Uterus (tissue), 4 donors: ENCODE results near the gene NPAS2. TPM values are rescaled to one million over a fixed set of nuclear protein-coding genes. Genes with fewer than 3 reads are reported as not detected.

ENCODE experiments used
- DNase-seq, 2 donors: peaks; one replicate each; pipeline ENCODE4 v3.0.0-alpha.2; 2019 to 2020
- H3K27ac ChIP-seq, 2 donors: fragments of 200-600 bp; sonication (generic); 1 replicate in 1 of 2; 2 replicates in 1 of 2; pipeline ENCODE4 v1.5.1; 2016 to 2018
- H3K27me3 ChIP-seq, 2 donors: fragments of 200-600 bp; sonication (generic); one replicate each; pipeline ENCODE4 v1.5.1; 2018 to 2019; ENCODE audit warnings: control low read depth in 1 of 2
- H3K36me3 ChIP-seq, 2 donors: fragments of 200-600 bp; sonication (generic); one replicate each; pipeline ENCODE4 v1.5.1; 2019; ENCODE audit warnings: control low read depth in 1 of 2
- H3K4me1 ChIP-seq, 2 donors: fragments of 200-600 bp; sonication (generic); one replicate each; pipeline ENCODE4 v1.5.1; 2018 to 2019; ENCODE audit warnings: control low read depth in 1 of 2
- H3K4me3 ChIP-seq, 2 donors: fragments of 200-600 bp; sonication (generic); 1 replicate in 1 of 2; 2 replicates in 1 of 2; pipeline ENCODE4 v1.5.1; 2018 to 2019; ENCODE audit warnings: mild to moderate bottlenecking in 1 of 2
- H3K9me3 ChIP-seq, 2 donors: fragments of 200-600 bp; sonication (generic); one replicate each; pipeline ENCODE4 v1.5.1; 2019; ENCODE audit warnings: control low read depth in 1 of 2
- CTCF ChIP-seq, 4 experiments: fragments of 200-600 bp in 2 of 4; fragments of 450-650 bp in 2 of 4; sonication (generic) in 2 of 4; IDR thresholded peaks; one replicate each; pipeline ENCODE4 v1.5.1; 2016 to 2019; ENCODE audit warnings: antibody characterized with exemption in 4 of 4, mild to moderate bottlenecking in 2 of 4, moderate library complexity in 1 of 4
- POLR2A ChIP-seq, 2 donors: fragments of 450-650 bp; IDR thresholded peaks; one replicate each; pipeline ENCODE4 v1.6.1; 2016; ENCODE audit warnings: antibody characterized with exemption in 2 of 2, mild to moderate bottlenecking in 1 of 2, moderate library complexity in 1 of 2
- intact Hi-C: fragments of 100-400 bp; cut with DNase I; formaldehyde crosslinking; loops from one replicate; pipeline ENCODE4 v1.15.1; 2023; ENCODE audit warnings: low total_unique reads
- total RNA-seq, 4 donors: library from RNA; depleted of rRNA in 3 of 4; stranded (reverse); fragments of >200 nt in 3 of 4; gene quantifications; one replicate each; pipeline versions ENCODE4 v1.1.0 to v1.2.4, GENCODE V29; 2014 to 2023
- donor health status: DM: yes; HTN: yes; CAD: no.

NPAS2 gene
- total RNA-seq, 4 donors from 2014 or later, result 5.6 to 66.5 (median 24.9) TPM

GRCh38 chr2:101012054-101012705, 192.2 kb downstream of the NPAS2 start:
- Histone ChIP-seq H3K4me1 (no peaks in the 10 kb centered on the region), H3K27me3 (no peaks in the 10 kb centered on the region), H3K9me3 (no peaks in the 10 kb centered on the region), H3K27ac (peak overlapping the region in 1 of 2 donors; percentile 21), H3K36me3 (no peaks in the 10 kb centered on the region), H3K4me3 (no peak overlapping the region)
- intact Hi-C loops, result no loop called here
- DNase-seq, result no peak
- TF ChIP-seq CTCF (IDR thresholded peaks at IDR 0.05), result no peak
- TF ChIP-seq POLR2A (IDR thresholded peaks at IDR 0.05), result no peak

- H3K4me3 ChIP-seq, result no peak overlapping the region
- intact Hi-C loops, result no loop called here
- TF ChIP-seq CTCF (IDR thresholded peaks at IDR 0.05), result peak; percentile 80 to 90 (median 83)
- TF ChIP-seq POLR2A (IDR thresholded peaks at IDR 0.05), result no peak
- no peaks in the 10 kb centered on the region for H3K9me3 ChIP-seq
- peak in 1 of 2 donors; percentile 46 for DNase-seq
- no peaks in the 10 kb centered on the region for H3K4me1 ChIP-seq
- H3K27me3 ChIP-seq, result no peaks in the 10 kb centered on the region
- peak overlapping the region in 1 of 2 donors; percentile 21 for H3K27ac ChIP-seq
- H3K36me3 ChIP-seq, result no peaks in the 10 kb centered on the region
Measured at GRCh38 chr2:101012706-101013181, 192.8 kb downstream of the NPAS2 start.

- intact Hi-C loops, result no loop called here
- Histone ChIP-seq H3K9me3 (no peaks in the 10 kb centered on the region), H3K27ac (no peak overlapping the region), H3K4me3 (no peak overlapping the region), H3K27me3 (no peaks in the 10 kb centered on the region), H3K4me1 (no peaks in the 10 kb centered on the region), H3K36me3 (no peaks in the 10 kb centered on the region)
- TF ChIP-seq CTCF (IDR thresholded peaks at IDR 0.05) (no peak), POLR2A (IDR thresholded peaks at IDR 0.05) (no peak)
- DNase-seq, result no peak
Measured at GRCh38 chr2:101014264-101014857, 194.4 kb downstream of the NPAS2 start.

GRCh38 chr2:101017371-101017770, 197.4 kb downstream of the NPAS2 start:
- intact Hi-C loops, result no loop called here
- H3K27ac ChIP-seq, result no peak overlapping the region
- TF ChIP-seq POLR2A (IDR thresholded peaks at IDR 0.05), result no peak
- TF ChIP-seq CTCF (IDR thresholded peaks at IDR 0.05), result no peak
- no peaks in the 10 kb centered on the region for H3K27me3 ChIP-seq
- H3K4me1 ChIP-seq, result no peaks in the 10 kb centered on the region
- no peak for DNase-seq
- H3K4me3 ChIP-seq, result no peak overlapping the region
- H3K36me3 ChIP-seq, result no peaks in the 10 kb centered on the region
- H3K9me3 ChIP-seq, result no peaks in the 10 kb centered on the region

GRCh38 chr2:101018934-101019333, 199.0 kb downstream of the NPAS2 start:
- no peak for TF ChIP-seq CTCF (IDR thresholded peaks at IDR 0.05)
- TF ChIP-seq POLR2A (IDR thresholded peaks at IDR 0.05), result no peak

More at GRCh38 chr2:101018934-101019333, 199.0 kb downstream of the NPAS2 start:
- DNase-seq, result no peak
- Histone ChIP-seq H3K4me1 (no peaks in the 10 kb centered on the region), H3K9me3 (no peaks in the 10 kb centered on the region), H3K36me3 (no peaks in the 10 kb centered on the region), H3K27ac (no peak overlapping the region), H3K27me3 (no peaks in the 10 kb centered on the region), H3K4me3 (no peak overlapping the region)
- intact Hi-C loops, result no loop called here
